Fibroblast of mammary gland (primary cell): ENCODE measurements around the gene S1PR1.

Experiments
- DNase-seq: peaks from one replicate; pipeline ENCODE4 v3.0.0-alpha.2; 2010; ENCODE audit warnings: low read depth
- H3K4me3 ChIP-seq: 2 replicates; pipeline ENCODE4 v1.5.1; 2011; ENCODE audit warnings: low read depth, mild to moderate bottlenecking, low read length, moderate library complexity; ENCODE audit not compliant: control insufficient read depth
- CTCF ChIP-seq: conservative IDR thresholded peaks from 2 replicates; pipeline ENCODE4 v1.5.1; 2011; ENCODE audit warnings: low read depth, low read length, inconsistent platforms; ENCODE audit not compliant: control insufficient read depth, insufficient read depth

The S1PR1 gene

DNA sequence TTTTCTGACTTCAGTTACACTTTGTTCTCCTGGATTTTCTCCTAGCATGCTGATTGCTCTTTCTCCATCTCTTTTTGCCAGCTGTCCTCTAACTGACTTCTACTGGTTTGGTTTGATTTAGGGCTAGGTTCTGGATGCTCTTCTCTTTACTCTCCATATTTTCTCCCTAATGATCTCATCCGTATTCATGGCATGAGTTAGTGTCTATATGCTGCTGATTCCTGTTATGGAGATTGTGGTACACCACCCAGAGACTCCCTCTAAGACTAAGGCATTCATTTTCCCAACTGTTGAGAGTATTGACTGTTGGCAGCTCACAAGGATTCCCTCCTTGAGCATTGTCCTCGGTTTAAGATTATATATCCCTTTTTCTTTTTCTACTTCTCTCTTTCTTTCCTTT, 28.9 kb downstream of the S1PR1 start:
- H3K4me3 ChIP-seq: no peak overlapping the region
- no peak for TF ChIP-seq CTCF
- no peak for DNase-seq

DNA sequence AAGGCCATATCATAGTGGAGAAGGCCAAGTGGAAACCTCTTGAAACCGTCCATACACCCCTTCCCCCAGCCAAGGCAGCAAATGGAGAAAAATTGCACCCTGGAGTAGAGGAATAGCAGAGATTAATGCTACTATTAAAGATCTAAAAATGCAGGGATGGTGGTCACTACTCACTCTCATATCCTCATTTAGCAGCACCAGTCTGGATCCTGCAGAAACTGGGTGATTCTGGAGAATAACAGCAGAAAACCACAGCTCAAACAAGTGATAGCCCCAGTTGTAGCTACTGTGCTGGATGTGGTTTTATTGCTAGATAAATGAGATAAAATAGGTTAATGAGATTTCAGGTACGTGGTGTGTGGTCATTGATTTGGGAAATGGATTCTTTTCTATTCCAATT, 30.3 kb downstream of the S1PR1 start:
- no peak for TF ChIP-seq CTCF
- no peak for DNase-seq
- H3K4me3 ChIP-seq: no peak overlapping the region

DNA sequence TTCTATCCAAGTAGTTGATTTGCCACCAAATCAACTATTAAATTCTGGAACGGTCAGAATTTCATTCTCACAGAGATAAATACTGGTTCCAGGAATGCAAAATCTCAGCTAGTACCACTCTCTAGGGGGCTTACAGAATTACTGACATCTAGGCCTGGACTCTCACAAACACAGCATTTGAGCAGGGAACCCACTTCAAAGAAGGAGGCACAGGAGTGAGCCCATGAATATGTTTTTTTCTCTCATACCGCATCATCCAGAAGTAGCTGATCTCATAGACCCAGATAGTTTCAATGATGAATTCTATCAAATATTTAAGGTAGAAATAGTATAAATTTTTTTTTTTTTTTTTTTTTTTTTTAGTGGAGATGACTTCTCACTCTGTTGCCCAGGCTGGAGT, 32.1 kb downstream of the S1PR1 start:
- H3K4me3 ChIP-seq: no peak overlapping the region
- no peak for DNase-seq
- no peak for TF ChIP-seq CTCF

GRCh38 chr1:101275672-101276071, 38.9 kb downstream of the S1PR1 start:
- no peak for TF ChIP-seq CTCF
- H3K4me3 ChIP-seq: no peak overlapping the region
- no peak for DNase-seq

DNA sequence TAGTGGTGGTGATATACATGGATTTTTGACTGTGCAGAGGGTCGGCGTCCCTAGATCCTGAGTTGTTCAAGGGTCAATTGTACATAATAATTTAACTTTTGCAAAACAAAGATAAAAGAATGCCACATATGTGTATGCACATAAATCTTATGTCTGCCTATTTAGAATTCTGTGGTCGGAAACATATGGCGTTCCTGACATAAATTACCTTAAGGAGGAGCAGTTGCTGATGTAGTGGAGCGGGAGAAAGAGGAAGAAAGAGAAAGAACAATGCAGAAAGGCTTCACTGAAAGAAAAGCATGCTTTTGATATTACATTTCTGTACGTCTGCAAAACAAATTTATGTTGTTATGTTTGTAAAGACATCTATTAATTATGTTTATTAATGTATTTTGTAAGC, 40.0 kb downstream of the S1PR1 start:
- no peak overlapping the region for H3K4me3 ChIP-seq
- no peak for TF ChIP-seq CTCF
- DNase-seq: no peak

- no peak overlapping the region for H3K4me3 ChIP-seq
- no peak for DNase-seq
- no peak for TF ChIP-seq CTCF
Observed at GRCh38 chr1:101278238-101278637, 41.4 kb downstream of the S1PR1 start.

DNA sequence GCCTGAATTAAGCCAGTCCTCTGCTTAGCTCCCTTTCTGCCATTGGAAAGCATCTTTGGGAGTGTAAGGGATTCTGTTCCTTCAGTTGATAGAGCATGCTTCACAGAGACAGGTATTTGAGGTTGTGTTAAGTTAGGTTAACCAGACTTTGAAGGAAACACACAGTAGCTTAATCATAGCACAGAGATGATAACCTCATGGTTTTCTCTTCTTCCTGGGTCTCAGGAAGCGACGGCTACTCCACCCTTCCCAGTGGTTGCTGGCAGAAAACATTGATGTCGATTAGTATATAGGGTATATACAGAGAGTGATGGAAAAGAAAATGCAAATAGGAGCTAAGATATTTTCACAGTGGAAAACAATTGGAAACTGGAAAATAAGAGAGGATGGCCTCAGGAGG, 42.0 kb downstream of the S1PR1 start:
- DNase-seq: no peak
- H3K4me3 ChIP-seq: no peak overlapping the region
- no peak for TF ChIP-seq CTCF
